Measurements from ENCODE around the gene KCNT1. TPM values are rescaled to one million over a fixed set of nuclear protein-coding genes. Genes with fewer than 3 reads are reported as not detected.

Gene KCNT1
- total and polyA plus RNA-seq, 8 donors = 0.05 to 1.1 (median 0.11) TPM

GRCh38 chr9:135714242-135715055 is 12.5 kb downstream of the KCNT1 start:
- intact Hi-C loops (cut with DNase I) = no loop called here
- peak in 2 of 4 donors; percentile 46 to 67 for ATAC-seq
- Histone ChIP-seq H3K27me3 (peaks cover 0 to 12% (median 0%) of the 10 kb centered on the region in 4 donors), H3K27ac (no peak overlapping the region), H3K4me1 (no peaks in the 10 kb centered on the region), H3K9me3 (no peaks in the 10 kb centered on the region), H3K4me3 (no peak overlapping the region), H3K36me3 (no peaks in the 10 kb centered on the region)
- TF ChIP-seq CTCF (IDR thresholded peaks at IDR 0.05) = no peak
- 2 to 4% methylated on average over 77 to 103 of the region's 103 CpGs for WGBS, 2 donors
- no peak for FAIRE-seq
- no peak for DNase-seq

GRCh38 chr9:135715056-135715595 is 13.1 kb downstream of the KCNT1 start:
- Histone ChIP-seq H3K27me3 (peaks cover 0 to 12% (median 0%) of the 10 kb centered on the region in 4 donors), H3K27ac (no peak overlapping the region), H3K9me3 (no peaks in the 10 kb centered on the region), H3K4me1 (no peaks in the 10 kb centered on the region), H3K4me3 (no peak overlapping the region), H3K36me3 (no peaks in the 10 kb centered on the region)
- FAIRE-seq = no peak
- TF ChIP-seq CTCF (IDR thresholded peaks at IDR 0.05) = no peak
- DNase-seq = no peak
- WGBS, 2 donors = 19 to 25% methylated on average over 23 of the region's 23 CpGs
- intact Hi-C loops (cut with DNase I) = no loop called here
- no peak for ATAC-seq

GRCh38 chr9:135716045-135716444 is 14.1 kb downstream of the KCNT1 start:
- H3K27me3 ChIP-seq = peaks cover 0 to 17% (median 0%) of the 10 kb centered on the region in 4 donors
- 70 to 84% methylated on average over 11 of the region's 11 CpGs for WGBS, 2 donors

GRCh38 chr9:135717410-135717809 is 15.4 kb downstream of the KCNT1 start:
- 64 to 84% methylated on average over 13 of the region's 13 CpGs for WGBS, 2 donors
- no peak for FAIRE-seq
- ATAC-seq = no peak
- no peaks in the 10 kb centered on the region for H3K36me3 ChIP-seq
- no peak overlapping the region for H3K4me3 ChIP-seq
- no peak overlapping the region for H3K27ac ChIP-seq
- H3K27me3 ChIP-seq = peaks cover 0 to 17% (median 0%) of the 10 kb centered on the region in 4 donors
- DNase-seq = no peak
- TF ChIP-seq CTCF (IDR thresholded peaks at IDR 0.05) = no peak
- H3K4me1 ChIP-seq = no peaks in the 10 kb centered on the region
- H3K9me3 ChIP-seq = no peaks in the 10 kb centered on the region
- intact Hi-C loops (cut with DNase I) = no loop called here

More at GRCh38 chr9:135716045-135716444, 14.1 kb downstream of the KCNT1 start:
- no peak for ATAC-seq
- FAIRE-seq = no peak
- no peak for TF ChIP-seq CTCF (IDR thresholded peaks at IDR 0.05)
- Histone ChIP-seq H3K9me3 (no peaks in the 10 kb centered on the region), H3K4me1 (no peaks in the 10 kb centered on the region), H3K27ac (no peak overlapping the region), H3K4me3 (no peak overlapping the region), H3K36me3 (no peaks in the 10 kb centered on the region)
- intact Hi-C loops (cut with DNase I) = no loop called here
- DNase-seq = no peak

GRCh38 chr9:135718616-135719015 is 16.6 kb downstream of the KCNT1 start:
- FAIRE-seq = no peak
- Histone ChIP-seq H3K9me3 (no peaks in the 10 kb centered on the region), H3K4me1 (no peaks in the 10 kb centered on the region), H3K4me3 (no peak overlapping the region), H3K27ac (no peak overlapping the region), H3K27me3 (peaks cover 0 to 17% (median 0%) of the 10 kb centered on the region in 4 donors), H3K36me3 (no peaks in the 10 kb centered on the region)
- no peak for ATAC-seq
- no peak for DNase-seq
- intact Hi-C loops (cut with DNase I) = no loop called here
- no peak for TF ChIP-seq CTCF (IDR thresholded peaks at IDR 0.05)
- WGBS, 2 donors = 28 to 43% methylated on average over 15 of the region's 15 CpGs

Data from pancreas (tissue), 10 donors.